ENCODE measurements around the gene LYPD6B.

- TF ChIP-seq CTCF (conservative IDR thresholded peaks at IDR 0.05; ENCODE audit: low read depth, low read length) (no peak), EZH2 (IDR thresholded peaks at IDR 0.05; ENCODE audit: low read length, unreplicated experiment) (no peak), EZH2phosphoT487 (IDR thresholded peaks at IDR 0.05; ENCODE audit: borderline replicate concordance, low read length) (no peak)
Measured at GRCh38 chr2:149050188-149050587, 11.7 kb downstream of the LYPD6B start.

Measured in PC-3 (cell line).